PC-3 (cell line): ENCODE data around the gene SPEM1. TPM values are rescaled to one million over a fixed set of nuclear protein-coding genes. Genes with fewer than 3 reads are reported as not detected.

Experiments used
- ATAC-seq: fragments of 200-7000 bp; cut with Tn5 transposase; 2 replicates; pipeline ENCODE4 v1.9.1; 2020; ENCODE audit warnings: mild to moderate bottlenecking, moderate library complexity
- BruUV-seq: library from RNA; stranded (reverse); fragments of 400-500 nt; replicated peaks from 2 replicates; lab custom pipeline; 2021; lab: Mats Ljungman, UMichigan
- CTCF ChIA-PET: fragments of 300-600 bp; sonication (Branson Sonifier 250); formaldehyde crosslinking; loops from one replicate; lab custom pipeline; 2022; ENCODE audit warnings: antibody characterized with exemption; lab: Charles Lee
- POLR2A ChIA-PET: fragments of 300-600 bp; sonication (Branson Sonifier 250); formaldehyde crosslinking; loops from one replicate; lab custom pipeline; 2022; ENCODE audit warnings: antibody characterized with exemption; ENCODE audit not compliant: unreplicated experiment; lab: Charles Lee
- DNase-seq: peaks from one replicate; pipeline ENCODE4 v3.0.0-alpha.2; 2015
- H2AFZ ChIP-seq: fragments of 300-600 bp; sonication (generic); 2 replicates; pipeline ENCODE4 v1.6.0; 2016; ENCODE audit warnings: antibody characterized with exemption, low read length
- H3F3A ChIP-seq: fragments of 300-600 bp; sonication (generic); one replicate; pipeline ENCODE4 v1.6.0; 2017; ENCODE audit warnings: antibody characterized with exemption, low read length, control low read depth, mild to moderate bottlenecking; ENCODE audit not compliant: unreplicated experiment
- H3K27ac ChIP-seq: fragments of 300-600 bp; sonication (generic); 2 replicates; pipeline ENCODE4 v1.5.1; 2016; ENCODE audit warnings: mild to moderate bottlenecking, low read length
- H3K27me3 ChIP-seq: fragments of 300-600 bp; sonication (generic); 2 replicates; pipeline ENCODE4 v1.6.1; 2016; ENCODE audit warnings: low read length, mixed read lengths
- H3K36me3 ChIP-seq: fragments of 300-600 bp; sonication (generic); 2 replicates; pipeline ENCODE4 v1.6.1; 2016; ENCODE audit warnings: low read depth, mixed run types, low read length, mixed read lengths
- H3K4me1 ChIP-seq: fragments of 300-600 bp; sonication (generic); 2 replicates; pipeline ENCODE4 v1.5.1; 2016; ENCODE audit warnings: low read length; ENCODE audit not compliant: insufficient read depth
- H3K4me2 ChIP-seq: fragments of 300-600 bp; sonication (generic); 2 replicates; pipeline ENCODE4 v1.6.0; 2016; ENCODE audit warnings: low read length
- H3K4me3 ChIP-seq: fragments of 300-600 bp; sonication (generic); 2 replicates; pipeline ENCODE4 v1.5.1; 2016; ENCODE audit warnings: mild to moderate bottlenecking, low read length, mixed read lengths
- H3K79me2 ChIP-seq: fragments of 300-600 bp; sonication (generic); 2 replicates; pipeline ENCODE4 v1.6.1; 2017; ENCODE audit warnings: low read length, mixed read lengths
- H3K9ac ChIP-seq: fragments of 300-600 bp; sonication (generic); 2 replicates; pipeline ENCODE4 v1.6.0; 2016; ENCODE audit warnings: mild to moderate bottlenecking, low read length
- H3K9me2 ChIP-seq: fragments of 300-600 bp; sonication (generic); replicated peaks from 2 replicates; pipeline ENCODE4 v1.6.1; 2016; ENCODE audit warnings: mixed run types, low read length, mixed read lengths
- H3K9me3 ChIP-seq: fragments of 300-600 bp; sonication (generic); 2 replicates; pipeline ENCODE4 v1.6.1; 2016; ENCODE audit warnings: low read length, mixed read lengths
- H4K20me1 ChIP-seq: fragments of 300-600 bp; sonication (generic); 2 replicates; pipeline ENCODE4 v1.6.1; 2016; ENCODE audit warnings: low read length, mixed read lengths
- CTCF ChIP-seq: fragments of 300-600 bp; sonication (generic); conservative IDR thresholded peaks from 2 replicates; pipeline ENCODE4 v1.5.1; 2017; ENCODE audit warnings: antibody characterized with exemption, low read depth, mild to moderate bottlenecking, low read length
- EZH2 ChIP-seq: fragments of 300-600 bp; sonication (generic); IDR thresholded peaks from one replicate; pipeline ENCODE4 v1.6.1; 2017; ENCODE audit warnings: antibody characterized with exemption, mild to moderate bottlenecking, low read length; ENCODE audit not compliant: unreplicated experiment
- EZH2phosphoT487 ChIP-seq: fragments of 300-600 bp; sonication (generic); IDR thresholded peaks from 2 replicates; pipeline ENCODE4 v1.6.1; 2018; ENCODE audit warnings: mild to moderate bottlenecking, antibody characterized with exemption, low read length, borderline replicate concordance
- intact Hi-C: fragments of 100-400 bp; cut with micrococcal nuclease; formaldehyde crosslinking; loops from 2 replicates; pipeline ENCODE4 v1.9.0; 2023
- total RNA-seq: library from RNA; depleted of rRNA; stranded (reverse); fragments of >200 nt; gene quantifications from 2 replicates; pipeline ENCODE4 v1.2.3, GENCODE V29; 2014

SPEM1 gene
- total RNA-seq, 1 experiment from 2014 or later = not detected

- no peaks in the 10 kb centered on the region for H3K9me2 ChIP-seq
- BruUV-seq = no TSS peak
- DNase-seq (no peak), ATAC-seq (no peak)
- H3K4me1 ChIP-seq = peaks cover 4% of the 10 kb centered on the region; the same call in 1 of the 2 replicates
- H2AFZ ChIP-seq = no peak overlapping the region
- intact Hi-C loops = no loop called here
- TF ChIP-seq CTCF = no peak
- no peak for TF ChIP-seq EZH2
- TF ChIP-seq EZH2phosphoT487 = no peak
- ChIA-PET CTCF (no interaction called here), POLR2A (no interaction called here)
- peak overlapping the region; percentile 76 for H3K9ac ChIP-seq
- no peaks in the 10 kb centered on the region for H3F3A ChIP-seq
- peaks cover 16% of the 10 kb centered on the region for H3K79me2 ChIP-seq
- H3K36me3 ChIP-seq = no peaks in the 10 kb centered on the region; the same call in 1 of the 2 replicates
- no peaks in the 10 kb centered on the region for H3K9me3 ChIP-seq
- H3K4me3 ChIP-seq = peak overlapping the region; percentile 91
- H4K20me1 ChIP-seq = no peaks in the 10 kb centered on the region
- H3K27me3 ChIP-seq = no peaks in the 10 kb centered on the region
- H3K27ac ChIP-seq = no peak overlapping the region
- peak overlapping the region; percentile 93 for H3K4me2 ChIP-seq
These were observed 27.2 kb upstream of the SPEM1 start for GRCh38 chr17:7392696-7393612.

- H3K4me3 ChIP-seq = peak overlapping the region; percentile 91
- no peaks in the 10 kb centered on the region; the same call in 1 of the 2 replicates for H3K36me3 ChIP-seq
- H3K9ac ChIP-seq = peak overlapping the region; percentile 76
- ChIA-PET POLR2A (interaction anchor here (1.0 kb wide), 1 partner anchor 10 kb away, joined by 3 read pairs; the partner anchor contains the start of gene TMEM256), CTCF (interaction anchor here (0.5 to 1.4 kb wide), 2 partner anchors 10 to 43 kb away, joined by 3 read pairs; partner anchors contain the start of gene TMEM256)
- BruUV-seq = TSS peak; percentile 40
- H3K4me1 ChIP-seq = peaks cover 4% of the 10 kb centered on the region; the same call in 1 of the 2 replicates
- H3F3A ChIP-seq = no peaks in the 10 kb centered on the region
- H3K27ac ChIP-seq = no peak overlapping the region
- ATAC-seq = peak; percentile 32
- peaks cover 16% of the 10 kb centered on the region for H3K79me2 ChIP-seq
- intact Hi-C loops = loop anchor here (1.0 kb wide), 1 partner anchor 10 kb away; the partner anchor contains the start of gene TMEM256
- no peaks in the 10 kb centered on the region for H3K9me2 ChIP-seq
- H3K9me3 ChIP-seq = no peaks in the 10 kb centered on the region
- TF ChIP-seq CTCF (no peak), EZH2 (no peak), EZH2phosphoT487 (no peak)
- H4K20me1 ChIP-seq = no peaks in the 10 kb centered on the region
- DNase-seq = peak; percentile 34
- H3K4me2 ChIP-seq = peak overlapping the region; percentile 93
- H2AFZ ChIP-seq = peak overlapping the region; percentile 88
- no peaks in the 10 kb centered on the region for H3K27me3 ChIP-seq
These were observed 26.3 kb upstream of the SPEM1 start for GRCh38 chr17:7393613-7394451.
